ENCODE measurements around the gene GOLGA5. TPM values are rescaled to one million over a fixed set of nuclear protein-coding genes. Genes with fewer than 3 reads are reported as not detected.
"Not testable (repeated sequence)": the region's sequence is repeated elsewhere in the genome, so short reads cannot be mapped to it uniquely, and the experiment has no call there.

Gene GOLGA5
- total RNA-seq, 1 donor from 2014 or later = 41.1 TPM

DNA sequence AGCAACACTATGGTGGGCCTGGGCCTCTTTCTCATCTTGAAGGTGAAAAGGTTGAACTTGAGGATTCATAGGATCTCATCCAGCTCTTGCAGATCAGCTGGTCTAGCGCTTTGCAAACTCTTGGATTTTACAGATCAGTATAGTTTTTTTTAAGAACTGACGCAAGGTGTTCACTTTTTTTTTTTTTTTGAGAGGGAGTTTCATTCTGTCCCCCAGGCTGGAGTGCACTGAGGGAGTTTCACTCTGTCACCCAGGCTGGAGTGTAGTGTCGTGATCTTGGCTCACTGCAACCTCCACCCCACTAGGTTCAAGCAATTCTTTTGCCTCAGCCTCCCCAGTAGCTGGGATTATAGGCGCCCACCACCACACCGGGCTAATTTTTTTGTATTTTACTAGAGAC is 25.3 kb upstream of the GOLGA5 start:
- DNase-seq (ENCODE audit: extremely low spot score, unreplicated experiment) = no peak
- TF ChIP-seq, protein P1, sequence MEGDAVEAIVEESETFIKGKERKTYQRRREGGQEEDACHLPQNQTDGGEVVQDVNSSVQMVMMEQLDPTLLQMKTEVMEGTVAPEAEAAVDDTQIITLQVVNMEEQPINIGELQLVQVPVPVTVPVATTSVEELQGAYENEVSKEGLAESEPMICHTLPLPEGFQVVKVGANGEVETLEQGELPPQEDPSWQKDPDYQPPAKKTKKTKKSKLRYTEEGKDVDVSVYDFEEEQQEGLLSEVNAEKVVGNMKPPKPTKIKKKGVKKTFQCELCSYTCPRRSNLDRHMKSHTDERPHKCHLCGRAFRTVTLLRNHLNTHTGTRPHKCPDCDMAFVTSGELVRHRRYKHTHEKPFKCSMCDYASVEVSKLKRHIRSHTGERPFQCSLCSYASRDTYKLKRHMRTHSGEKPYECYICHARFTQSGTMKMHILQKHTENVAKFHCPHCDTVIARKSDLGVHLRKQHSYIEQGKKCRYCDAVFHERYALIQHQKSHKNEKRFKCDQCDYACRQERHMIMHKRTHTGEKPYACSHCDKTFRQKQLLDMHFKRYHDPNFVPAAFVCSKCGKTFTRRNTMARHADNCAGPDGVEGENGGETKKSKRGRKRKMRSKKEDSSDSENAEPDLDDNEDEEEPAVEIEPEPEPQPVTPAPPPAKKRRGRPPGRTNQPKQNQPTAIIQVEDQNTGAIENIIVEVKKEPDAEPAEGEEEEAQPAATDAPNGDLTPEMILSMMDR (IDR thresholded peaks at IDR 0.05) = no peak
- Mint-ChIP-seq H3K4me1 (ENCODE audit: unreplicated experiment) (no peaks in the 10 kb centered on the region), H3K9me3 (ENCODE audit: unreplicated experiment) (no peaks in the 10 kb centered on the region), H3K27me3 (ENCODE audit: unreplicated experiment) (peaks cover 15% of the 10 kb centered on the region), H3K4me3 (ENCODE audit: unreplicated experiment) (no peak overlapping the region), H3K36me3 (ENCODE audit: unreplicated experiment) (no peaks in the 10 kb centered on the region), H3K27ac (ENCODE audit: unreplicated experiment) (no peak overlapping the region)

DNA sequence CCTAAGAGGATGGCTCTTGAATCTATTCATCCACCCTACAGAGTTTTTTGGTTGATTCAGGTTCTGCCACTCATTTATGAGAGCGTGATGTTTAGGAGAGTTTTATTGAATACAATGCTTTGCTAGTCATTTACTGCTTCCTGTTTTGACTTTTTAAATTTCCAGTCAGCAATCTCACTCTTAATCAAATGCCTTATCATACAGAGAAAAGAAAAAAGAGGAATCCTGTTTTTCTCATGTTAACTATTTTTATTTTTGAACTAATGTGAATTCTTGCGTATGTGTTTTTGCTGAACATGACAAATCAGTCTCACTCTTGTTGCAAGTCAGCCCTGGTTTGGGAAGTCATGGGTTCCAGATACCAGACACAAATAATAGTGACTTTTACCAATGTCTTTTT is 23.6 kb upstream of the GOLGA5 start:
- no peaks in the 10 kb centered on the region for H3K4me1 Mint-ChIP-seq (ENCODE audit: unreplicated experiment)
- H3K27me3 Mint-ChIP-seq (ENCODE audit: unreplicated experiment) = peaks cover 17% of the 10 kb centered on the region
- no peak overlapping the region for H3K27ac Mint-ChIP-seq (ENCODE audit: unreplicated experiment)
- no peak overlapping the region for H3K4me3 Mint-ChIP-seq (ENCODE audit: unreplicated experiment)
- no peak for DNase-seq (ENCODE audit: extremely low spot score, unreplicated experiment)
- no peaks in the 10 kb centered on the region for H3K9me3 Mint-ChIP-seq (ENCODE audit: unreplicated experiment)
- H3K36me3 Mint-ChIP-seq (ENCODE audit: unreplicated experiment) = no peaks in the 10 kb centered on the region
- TF ChIP-seq, protein P1 (IDR thresholded peaks at IDR 0.05) = no peak

DNA sequence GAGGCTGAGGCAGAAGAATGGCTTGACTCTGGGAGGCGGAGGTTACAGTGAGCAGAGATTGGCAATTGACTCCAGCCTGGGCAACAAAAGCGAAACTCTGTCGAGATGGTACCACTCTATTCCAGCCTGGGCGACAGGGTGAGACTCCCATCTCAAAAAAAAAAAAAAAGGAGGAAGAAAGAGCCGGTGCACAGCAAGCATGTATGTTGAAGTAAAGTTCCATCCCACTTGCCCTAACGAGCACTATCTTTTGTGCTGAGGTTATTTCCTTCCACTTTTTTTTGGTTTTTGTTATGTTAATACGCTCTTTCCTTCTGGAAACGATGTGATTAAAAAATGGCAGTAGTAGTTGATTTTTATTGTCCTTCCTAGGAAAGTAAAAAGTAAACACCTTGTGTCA is 19.5 kb upstream of the GOLGA5 start:
- H3K36me3 Mint-ChIP-seq (ENCODE audit: unreplicated experiment) = no peaks in the 10 kb centered on the region
- no peak overlapping the region for H3K27ac Mint-ChIP-seq (ENCODE audit: unreplicated experiment)
- no peaks in the 10 kb centered on the region for H3K4me1 Mint-ChIP-seq (ENCODE audit: unreplicated experiment)
- DNase-seq (ENCODE audit: extremely low spot score, unreplicated experiment) = no peak
- H3K27me3 Mint-ChIP-seq (ENCODE audit: unreplicated experiment) = peaks cover 12% of the 10 kb centered on the region
- H3K9me3 Mint-ChIP-seq (ENCODE audit: unreplicated experiment) = no peaks in the 10 kb centered on the region
- H3K4me3 Mint-ChIP-seq (ENCODE audit: unreplicated experiment) = no peak overlapping the region
- TF ChIP-seq, protein P1 (IDR thresholded peaks at IDR 0.05) = no peak

DNA sequence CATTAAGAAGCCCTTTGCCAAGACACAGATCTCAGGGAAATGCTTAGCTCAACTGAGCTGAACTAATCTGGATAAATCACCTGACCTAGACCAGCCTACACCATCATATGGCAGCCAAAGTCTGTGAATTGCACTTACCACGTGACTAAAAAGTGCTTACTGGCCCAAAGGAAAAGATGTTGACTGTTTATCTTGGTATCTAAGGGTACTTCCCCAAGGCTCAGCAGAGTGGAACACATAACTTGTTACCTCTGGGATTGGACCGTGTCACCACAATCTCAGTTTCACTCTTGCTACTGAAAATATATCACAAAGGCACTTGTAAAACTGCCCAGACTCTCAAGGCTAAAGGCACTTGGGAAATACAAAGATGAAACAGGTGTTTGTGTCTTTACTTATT is 18.8 kb upstream of the GOLGA5 start:
- H3K4me3 Mint-ChIP-seq (ENCODE audit: unreplicated experiment); H3K4me1 Mint-ChIP-seq (ENCODE audit: unreplicated experiment); H3K36me3 Mint-ChIP-seq (ENCODE audit: unreplicated experiment); H3K27ac Mint-ChIP-seq (ENCODE audit: unreplicated experiment); H3K9me3 Mint-ChIP-seq (ENCODE audit: unreplicated experiment); DNase-seq (ENCODE audit: extremely low spot score, unreplicated experiment): not testable (repeated sequence)
- H3K27me3 Mint-ChIP-seq (ENCODE audit: unreplicated experiment) = peaks cover 11% of the 10 kb centered on the region

DNA sequence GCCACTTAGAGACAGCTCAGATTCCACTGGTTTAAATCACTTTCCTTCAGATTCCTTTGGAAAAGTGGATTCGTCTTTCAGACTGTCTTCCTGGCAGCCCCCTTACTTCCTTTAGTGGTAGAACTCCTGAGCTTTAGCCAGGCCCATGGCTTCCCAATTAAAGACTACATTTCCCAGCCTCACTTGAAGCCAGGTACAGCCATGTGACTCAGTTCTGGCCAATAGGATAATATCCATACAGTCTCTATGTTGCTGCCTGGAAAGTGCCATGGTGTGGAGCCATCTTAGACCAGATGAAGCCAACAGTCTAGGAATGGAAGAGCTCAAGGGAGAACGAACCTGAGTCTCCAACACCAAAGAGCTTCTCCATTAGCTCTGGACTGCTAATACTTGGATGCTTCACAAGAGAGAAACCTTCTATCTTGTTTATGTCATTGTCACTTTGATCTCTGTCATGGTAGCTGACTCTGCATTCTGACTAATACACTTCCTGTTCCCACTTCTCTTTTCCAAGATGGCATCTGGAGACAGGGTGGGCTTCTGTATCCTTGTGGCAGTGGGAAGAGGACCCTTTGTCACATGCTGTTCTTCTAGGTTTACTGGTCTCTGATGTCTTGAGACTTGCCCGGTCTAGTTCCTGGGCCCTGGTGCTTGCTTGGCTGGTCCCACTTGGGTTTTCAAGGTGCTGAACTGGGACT is 15.1 kb upstream of the GOLGA5 start:
- not testable (repeated sequence) for DNase-seq (ENCODE audit: extremely low spot score, unreplicated experiment); H3K27ac Mint-ChIP-seq (ENCODE audit: unreplicated experiment); H3K9me3 Mint-ChIP-seq (ENCODE audit: unreplicated experiment); H3K27me3 Mint-ChIP-seq (ENCODE audit: unreplicated experiment); H3K4me1 Mint-ChIP-seq (ENCODE audit: unreplicated experiment); H3K4me3 Mint-ChIP-seq (ENCODE audit: unreplicated experiment); H3K36me3 Mint-ChIP-seq (ENCODE audit: unreplicated experiment)

DNA sequence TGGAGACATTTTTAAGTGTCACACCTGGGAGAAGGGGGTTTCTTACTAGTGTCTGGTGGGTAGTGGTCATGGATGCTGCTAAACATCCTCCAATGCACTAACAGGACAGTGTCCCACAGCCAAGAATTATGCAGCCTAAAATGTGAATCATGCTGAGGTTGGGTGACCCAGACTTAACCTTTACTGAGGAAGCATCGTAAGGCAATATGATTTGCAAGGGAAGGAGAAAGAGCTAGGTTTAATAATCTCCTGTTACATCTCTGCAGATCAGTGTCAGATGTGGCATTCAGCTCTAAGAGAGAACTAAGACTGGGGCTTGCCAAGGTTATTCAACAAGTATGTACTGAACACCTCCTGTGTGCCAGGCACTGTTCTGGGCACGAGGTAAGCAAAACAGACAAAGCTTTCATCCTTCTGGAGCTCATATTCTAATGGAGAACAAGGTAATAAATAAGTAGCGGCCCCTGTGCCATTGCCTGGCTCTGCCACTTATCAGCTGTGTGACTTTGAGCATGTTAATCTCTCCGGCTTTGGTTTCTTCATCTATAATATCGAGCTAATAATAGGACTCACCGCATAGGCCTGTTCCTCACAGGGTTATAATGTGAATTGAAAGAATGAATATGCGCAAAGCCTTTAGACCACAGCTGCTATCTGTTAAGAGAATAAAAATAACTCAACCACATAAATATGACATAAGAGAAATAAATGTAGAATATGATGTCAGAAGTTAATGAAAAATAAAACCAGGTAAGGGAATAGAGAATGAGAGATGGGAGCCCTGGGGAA is 13.5 kb upstream of the GOLGA5 start:
- Mint-ChIP-seq H3K27me3 (ENCODE audit: unreplicated experiment) (peaks cover 2% of the 10 kb centered on the region), H3K4me3 (ENCODE audit: unreplicated experiment) (no peak overlapping the region), H3K9me3 (ENCODE audit: unreplicated experiment) (no peaks in the 10 kb centered on the region)

More for the DNA sequence above, 13.5 kb upstream of the GOLGA5 start:
- TF ChIP-seq, protein P1 (IDR thresholded peaks at IDR 0.05) = no peak
- peaks cover 6% of the 10 kb centered on the region for H3K4me1 Mint-ChIP-seq (ENCODE audit: unreplicated experiment)
- H3K27ac Mint-ChIP-seq (ENCODE audit: unreplicated experiment) = no peak overlapping the region
- DNase-seq (ENCODE audit: extremely low spot score, unreplicated experiment) = no peak
- H3K36me3 Mint-ChIP-seq (ENCODE audit: unreplicated experiment) = no peaks in the 10 kb centered on the region

Measured in osteocyte (in vitro differentiated cells).